ENCODE measurements around the gene CSF3. TPM values are rescaled to one million over a fixed set of nuclear protein-coding genes. Genes with fewer than 3 reads are reported as not detected.

The CSF3 gene
- total RNA-seq, 1 experiment from 2014 or later: not detected

- Histone ChIP-seq H4K20me1 (ENCODE audit: insufficient read depth) (no peaks in the 10 kb centered on the region), H3K4me2 (ENCODE audit: low read length) (no peak overlapping the region), H3K9me2 (ENCODE audit: insufficient read depth) (no peaks in the 10 kb centered on the region), H3K9me3 (ENCODE audit: control insufficient read depth in 1 of 2, insufficient read depth in 1 of 2, low read depth in 1 of 2, low read length in 2 of 2) (no peaks in the 10 kb centered on the region), H3K27me3 (ENCODE audit: insufficient read depth, low read length) (no peaks in the 10 kb centered on the region), H2AFZ (ENCODE audit: low read depth, low read length, poor library complexity, severe bottlenecking) (no peak overlapping the region), H3K4me3 (replicated peaks in 1 of 2; ENCODE audit: low read depth in 1 of 2, low read length in 2 of 2) (no peak overlapping the region), H3K9ac (ENCODE audit: low read length) (no peak overlapping the region), H3K4me1 (ENCODE audit: control insufficient read depth in 1 of 2, insufficient read depth in 2 of 2, low read length in 2 of 2) (peaks cover 0 to 10% of the 10 kb centered on the region in 2 experiments; a peak in 2 of 4 replicates), H3K27ac (ENCODE audit: low read depth, low read length) (no peak overlapping the region), H3K79me2 (ENCODE audit: insufficient read depth, low read length) (no peaks in the 10 kb centered on the region), H3K36me3 (ENCODE audit: control insufficient read depth in 1 of 2, insufficient read depth in 2 of 2, low read length in 2 of 2) (peaks cover 0 to 3% of the 10 kb centered on the region in 2 experiments; a peak in 1 of 4 replicates)
- TF ChIP-seq SRF (IDR thresholded peaks at IDR 0.05; ENCODE audit: low read depth) (no peak), CBX3 (IDR thresholded peaks at IDR 0.05; ENCODE audit: low read depth) (no peak), POLR2A (IDR thresholded peaks at IDR 0.05; ENCODE audit: borderline replicate concordance, extremely low read depth, insufficient read depth, insufficient read length) (no peak), ZNF274 (IDR thresholded peaks at IDR 0.05; ENCODE audit: low read depth, low read length) (no peak), EZH2phosphoT487 (IDR thresholded peaks at IDR 0.05; ENCODE audit: borderline replicate concordance) (no peak), ELF1 (IDR thresholded peaks at IDR 0.05; ENCODE audit: borderline replicate concordance, low read depth) (no peak), FOSL1 (IDR thresholded peaks at IDR 0.05; ENCODE audit: low read depth) (no peak), CTCF (IDR thresholded peaks at IDR 0.05 in 2 of 3, conservative IDR thresholded peaks at IDR 0.05 in 1 of 3; ENCODE audit: borderline replicate concordance in 1 of 3, insufficient read depth in 1 of 3, low read depth in 2 of 3, low read length in 2 of 3) (no peak), ZFX (IDR thresholded peaks at IDR 0.05) (no peak), SIN3A (IDR thresholded peaks at IDR 0.05; ENCODE audit: low read depth) (no peak), EGR1 (IDR thresholded peaks at IDR 0.05; ENCODE audit: low read depth) (no peak), CEBPB (IDR thresholded peaks at IDR 0.05; ENCODE audit: low read depth) (no peak), ZBTB33 (IDR thresholded peaks at IDR 0.05; ENCODE audit: extremely low read depth, insufficient replicate concordance, low read length) (no peak), EZH2 (IDR thresholded peaks at IDR 0.05) (no peak), MAX (IDR thresholded peaks at IDR 0.05) (no peak), ATF3 (IDR thresholded peaks at IDR 0.05) (no peak), YY1 (IDR thresholded peaks at IDR 0.05; ENCODE audit: extremely low read depth, insufficient replicate concordance, low read depth, low read length) (no peak), SP1 (IDR thresholded peaks at IDR 0.05; ENCODE audit: low read depth) (no peak)
- no peak for ATAC-seq
- ChIA-PET CTCF (no interaction called here), POLR2A (interaction anchor here (0.6 to 1.4 kb wide), 4 partner anchors 9 to 124 kb away, joined by 3 to 4 read pairs (median 3); partner anchors contain the start of gene CASC3), RAD21 (ENCODE audit: low non-redundant PET in 1 of 2, low total read pairs in 2 of 2, uncharacterized antibody in 2 of 2, unreplicated experiment in 2 of 2) (no interaction called here)
- intact Hi-C loops (cut with micrococcal nuclease): no loop called here
- DNase-seq (ENCODE audit: low read depth, low spot score): no peak
- BruUV-seq (replicated peaks): no TSS peak
Observed at GRCh38 chr17:40015998-40016985, 1.1 kb downstream of the CSF3 start.

Data from HCT116 (cell line).